Lower lobe of right lung (tissue), 2 donors: ENCODE results near the gene POLA2. TPM values are rescaled to one million over a fixed set of nuclear protein-coding genes. Genes with fewer than 3 reads are reported as not detected.

ENCODE experiments used
- ATAC-seq, 2 donors: fragments of 200-7000 bp; cut with Tn5 transposase; one replicate each; pipeline ENCODE4 v1.9.1; 2020 to 2022; ENCODE audit warnings: mild to moderate bottlenecking in 2 of 2, moderate library complexity in 2 of 2
- DNase-seq: peaks from one replicate; pipeline ENCODE4 v3.0.0-alpha.2; 2020
- H3K27ac ChIP-seq: fragments of 200-600 bp; one replicate; pipeline ENCODE4 v1.8.0; 2022
- H3K27me3 ChIP-seq: fragments of 200-600 bp; one replicate; pipeline ENCODE4 v1.8.0; 2022; ENCODE audit warnings: low read depth
- H3K36me3 ChIP-seq: fragments of 200-600 bp; one replicate; pipeline ENCODE4 v1.8.0; 2022; ENCODE audit warnings: mild to moderate bottlenecking
- H3K4me1 ChIP-seq: fragments of 200-600 bp; one replicate; pipeline ENCODE4 v1.8.0; 2022
- H3K4me3 ChIP-seq: fragments of 200-600 bp; one replicate; pipeline ENCODE4 v1.8.0; 2022; ENCODE audit warnings: mild to moderate bottlenecking
- H3K9me3 ChIP-seq: fragments of 200-600 bp; one replicate; pipeline ENCODE4 v1.8.0; 2022
- CTCF ChIP-seq: fragments of 200-600 bp; IDR thresholded peaks from one replicate; pipeline ENCODE4 v1.8.0; 2022; ENCODE audit warnings: antibody characterized with exemption, mild to moderate bottlenecking
- intact Hi-C: fragments of 100-400 bp; cut with DNase I; formaldehyde crosslinking; loops from one replicate; pipeline ENCODE4 v1.11.0; 2022
- total RNA-seq: library from RNA; stranded (reverse); fragmentation: NEBNext Ultra II Directional; extraction: Animal tissue kit (Norgen Biotek cat#: 25700); gene quantifications from one replicate; pipeline ENCODE4 v1.2.1, GENCODE V29; 2021
- donor health status: DM: no; HTN: yes; CAD: no; lungs with severe emphysema.

POLA2 gene
- total RNA-seq, 1 donor from 2014 or later = 8.7 TPM

DNA sequence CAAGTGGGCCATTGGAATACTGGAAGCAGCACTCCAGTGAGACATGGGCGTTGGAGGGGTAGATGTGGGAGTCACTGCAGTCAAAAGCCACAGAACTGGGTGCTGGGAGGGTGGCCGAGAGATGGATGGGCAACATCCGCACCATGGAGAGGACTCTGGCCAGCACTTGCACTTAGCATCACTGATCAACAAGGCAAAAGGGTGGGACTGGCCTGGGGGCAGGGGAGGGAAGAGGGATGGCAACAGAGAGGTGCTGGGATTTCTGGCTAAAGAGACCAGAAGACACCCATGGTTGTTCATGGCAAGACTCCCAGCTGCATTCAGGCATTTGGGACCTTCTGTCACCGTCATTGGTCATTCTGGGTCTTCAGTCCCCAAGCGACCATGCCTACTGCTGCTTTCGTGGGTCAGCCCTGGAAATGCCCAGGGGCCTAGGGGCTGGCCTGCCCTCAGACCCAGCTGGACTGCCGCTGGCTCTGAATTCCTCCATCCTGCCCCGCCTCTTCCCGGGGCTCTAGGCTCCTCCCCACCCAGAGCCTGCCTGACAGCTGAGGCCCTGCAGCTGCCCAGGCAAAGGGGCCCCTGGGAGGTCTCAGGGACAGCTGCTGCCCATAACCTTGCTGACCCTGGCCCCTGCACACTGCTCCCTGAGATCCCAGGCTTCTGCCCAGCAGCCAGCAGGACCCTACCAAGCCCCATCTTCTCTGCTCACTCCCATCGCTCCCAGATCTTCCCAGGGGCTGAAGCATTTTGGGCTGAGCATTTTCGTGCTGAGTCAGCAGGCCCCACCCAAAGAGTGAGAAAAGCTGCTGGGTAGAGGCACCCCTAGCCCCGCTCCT, 39.9 kb downstream of the POLA2 start:
- H3K4me3 ChIP-seq = no peak overlapping the region
- peaks cover 25% of the 10 kb centered on the region for H3K4me1 ChIP-seq
- intact Hi-C loops = no loop called here
- H3K27ac ChIP-seq = peak overlapping the region; percentile 36
- DNase-seq (peak; percentile 47), ATAC-seq (peak; percentile 23 to 48)
- H3K9me3 ChIP-seq = no peaks in the 10 kb centered on the region
- H3K27me3 ChIP-seq = no peaks in the 10 kb centered on the region
- TF ChIP-seq CTCF = no peak
- H3K36me3 ChIP-seq = peaks cover 13% of the 10 kb centered on the region

DNA sequence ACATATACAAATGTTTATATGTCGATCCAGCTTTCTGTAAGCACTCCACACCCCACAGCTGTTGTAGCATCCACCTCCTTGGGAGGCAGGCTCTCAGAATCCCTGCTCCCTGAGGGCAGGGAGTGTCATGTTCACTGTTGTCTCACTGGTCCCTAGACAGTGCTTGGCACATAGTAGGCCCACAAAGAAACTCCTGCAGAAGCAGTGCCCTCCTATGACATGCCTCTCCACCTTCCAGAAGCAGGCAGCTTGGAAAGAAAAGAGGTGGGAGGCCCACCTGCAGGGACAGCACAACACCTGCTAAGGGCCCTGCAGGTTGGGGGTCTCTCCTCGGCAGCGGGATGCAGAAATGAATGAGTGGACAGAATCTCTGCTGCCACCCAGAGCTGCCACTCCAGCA, 41.8 kb downstream of the POLA2 start:
- no peak overlapping the region for H3K27ac ChIP-seq
- no peaks in the 10 kb centered on the region for H3K36me3 ChIP-seq
- no peaks in the 10 kb centered on the region for H3K9me3 ChIP-seq
- no peak overlapping the region for H3K4me3 ChIP-seq
- no peak for TF ChIP-seq CTCF
- peak; percentile 20 for DNase-seq
- no peak for ATAC-seq
- H3K27me3 ChIP-seq = no peaks in the 10 kb centered on the region
- intact Hi-C loops = no loop called here
- peaks cover 31% of the 10 kb centered on the region for H3K4me1 ChIP-seq

GRCh38 chr11:65304110-65304509, 42.3 kb downstream of the POLA2 start:
- TF ChIP-seq CTCF = no peak
- no peaks in the 10 kb centered on the region for H3K9me3 ChIP-seq
- no peak for ATAC-seq
- peaks cover 36% of the 10 kb centered on the region for H3K4me1 ChIP-seq
- no peaks in the 10 kb centered on the region for H3K27me3 ChIP-seq
- intact Hi-C loops = no loop called here
- no peak for DNase-seq
- H3K27ac ChIP-seq = no peak overlapping the region
- H3K4me3 ChIP-seq = no peak overlapping the region
- H3K36me3 ChIP-seq = no peaks in the 10 kb centered on the region

DNA sequence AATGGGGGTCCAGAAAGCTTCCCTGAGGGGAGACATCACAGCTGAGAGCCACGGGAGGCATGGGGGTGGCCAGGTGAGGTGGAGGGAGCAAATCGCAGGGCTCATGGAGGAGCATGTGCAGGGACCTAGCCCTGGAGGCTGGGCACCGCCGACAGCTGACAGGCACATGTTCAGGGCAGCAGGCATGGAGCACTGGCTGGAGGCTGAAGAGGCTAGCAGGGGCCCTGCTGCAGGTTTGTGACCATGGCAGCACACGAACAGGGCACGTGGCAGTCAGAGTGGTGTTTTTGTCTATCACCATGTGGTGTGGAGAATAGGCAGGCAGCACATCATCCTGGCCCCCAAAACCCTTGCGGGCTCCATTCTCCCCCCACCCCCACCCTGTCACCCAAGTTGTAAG, 42.9 kb downstream of the POLA2 start:
- no peaks in the 10 kb centered on the region for H3K36me3 ChIP-seq
- no peaks in the 10 kb centered on the region for H3K9me3 ChIP-seq
- no peak overlapping the region for H3K4me3 ChIP-seq
- DNase-seq (no peak), ATAC-seq (no peak)
- H3K4me1 ChIP-seq = peaks cover 38% of the 10 kb centered on the region
- no peak overlapping the region for H3K27ac ChIP-seq
- intact Hi-C loops = no loop called here
- no peak for TF ChIP-seq CTCF
- no peaks in the 10 kb centered on the region for H3K27me3 ChIP-seq

- DNase-seq = no peak
- no peak for TF ChIP-seq CTCF
- peaks cover 49% of the 10 kb centered on the region for H3K4me1 ChIP-seq
Measured at GRCh38 chr11:65305501-65306268, 43.9 kb downstream of the POLA2 start.

More at GRCh38 chr11:65305501-65306268, 43.9 kb downstream of the POLA2 start:
- intact Hi-C loops = no loop called here
- H3K9me3 ChIP-seq = no peaks in the 10 kb centered on the region
- no peak overlapping the region for H3K4me3 ChIP-seq
- no peaks in the 10 kb centered on the region for H3K27me3 ChIP-seq
- no peaks in the 10 kb centered on the region for H3K36me3 ChIP-seq
- H3K27ac ChIP-seq = peak overlapping the region; percentile 6
- ATAC-seq = peak in 1 of 2 donors; percentile 48
